Kidney capillary endothelial cell (primary cell): ENCODE data around the gene KCNMB2.

ENCODE experiments used
- DNase-seq: peaks from one replicate; pipeline ENCODE4 v3.0.0-alpha.2; 2018; ENCODE audit warnings: low spot score

The KCNMB2 gene

DNA sequence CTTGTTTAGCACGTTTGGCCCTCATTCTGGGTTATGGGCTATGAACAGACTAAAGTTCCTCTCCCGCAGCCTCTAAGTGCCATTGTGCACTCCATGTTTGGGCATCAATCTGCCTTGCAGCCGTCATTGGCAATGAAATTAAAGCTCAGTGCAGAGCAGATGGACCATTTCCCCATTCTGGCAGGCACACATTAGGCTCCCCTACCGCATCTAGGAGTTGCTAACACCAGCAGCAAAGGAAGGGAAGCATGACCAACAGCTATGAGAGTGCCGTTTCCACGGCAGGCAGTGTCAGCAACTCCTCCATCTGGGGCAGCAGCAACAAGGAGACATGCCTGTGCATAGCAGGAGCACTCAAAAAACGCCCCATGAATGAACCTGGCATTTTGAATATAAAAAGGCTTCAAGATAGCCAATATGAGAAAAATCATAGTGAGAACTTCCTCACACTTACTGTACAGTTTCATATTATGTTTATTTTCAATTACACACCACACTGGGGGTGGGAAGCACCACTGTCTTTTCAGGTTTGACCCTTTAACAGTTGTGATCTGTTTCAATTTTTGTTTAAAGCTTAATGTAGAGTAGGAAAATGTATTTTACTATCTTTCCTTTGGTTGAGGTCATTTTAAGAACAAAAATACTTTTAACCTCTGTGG, 218.7 kb downstream of the KCNMB2 start:
- DNase-seq, result no peak

DNA sequence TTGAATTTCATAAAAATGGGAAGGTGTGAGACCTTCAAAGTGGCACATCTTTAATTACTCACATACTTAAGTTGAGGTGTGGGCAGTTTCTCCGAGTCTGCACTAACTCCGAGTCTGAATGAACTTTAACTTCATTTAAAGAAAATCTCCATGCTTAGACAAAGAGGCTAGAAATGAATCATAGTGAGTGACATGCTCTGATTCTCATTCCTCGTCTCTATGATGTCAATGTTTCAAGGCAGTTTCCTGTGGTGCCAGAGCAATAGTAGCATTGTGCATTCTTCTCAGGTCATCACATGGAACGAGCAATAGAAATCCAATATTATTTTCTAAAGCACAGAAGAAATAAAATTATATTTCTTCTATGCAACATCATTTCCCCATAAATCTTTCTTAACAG, 224.8 kb downstream of the KCNMB2 start:
- DNase-seq, result peak; percentile 54

DNA sequence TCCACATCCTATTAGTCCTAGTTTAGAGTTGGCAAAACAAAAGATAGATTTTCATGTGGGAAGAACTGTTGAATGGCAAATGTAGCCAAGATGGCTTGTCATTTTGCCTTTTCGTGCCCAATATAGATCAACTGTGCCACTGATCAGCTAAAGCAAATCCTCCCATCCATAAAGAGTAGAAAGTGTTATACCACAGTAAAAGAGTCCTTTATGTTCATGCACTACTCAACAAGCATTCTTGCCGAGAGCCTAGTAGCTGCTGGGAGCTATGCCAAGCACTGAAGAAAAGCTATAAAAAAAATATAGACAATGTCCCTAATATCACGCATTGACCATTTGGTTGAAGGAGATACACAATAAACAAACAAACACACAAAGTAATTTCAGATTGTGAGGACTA, 225.2 kb downstream of the KCNMB2 start:
- no peak for DNase-seq

DNA sequence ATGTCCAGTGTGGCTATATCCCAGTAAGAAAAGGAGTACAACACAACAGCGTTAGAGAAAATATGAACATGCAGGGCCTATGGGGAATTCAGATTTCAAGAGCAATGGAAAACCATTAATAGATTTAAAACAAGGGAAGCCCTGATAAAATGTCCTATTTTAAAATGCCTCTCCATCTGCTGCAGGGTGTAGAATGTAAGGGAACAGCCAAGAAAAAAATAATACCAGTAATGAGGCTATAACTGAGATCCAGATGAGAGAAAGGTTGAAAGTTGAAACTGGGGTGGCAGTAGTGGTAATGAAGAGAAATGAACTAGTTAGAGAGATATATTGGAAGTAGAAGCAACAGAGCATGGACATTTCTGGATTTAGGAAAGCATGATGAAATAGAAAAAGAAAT, 226.1 kb downstream of the KCNMB2 start:
- no peak for DNase-seq

DNA sequence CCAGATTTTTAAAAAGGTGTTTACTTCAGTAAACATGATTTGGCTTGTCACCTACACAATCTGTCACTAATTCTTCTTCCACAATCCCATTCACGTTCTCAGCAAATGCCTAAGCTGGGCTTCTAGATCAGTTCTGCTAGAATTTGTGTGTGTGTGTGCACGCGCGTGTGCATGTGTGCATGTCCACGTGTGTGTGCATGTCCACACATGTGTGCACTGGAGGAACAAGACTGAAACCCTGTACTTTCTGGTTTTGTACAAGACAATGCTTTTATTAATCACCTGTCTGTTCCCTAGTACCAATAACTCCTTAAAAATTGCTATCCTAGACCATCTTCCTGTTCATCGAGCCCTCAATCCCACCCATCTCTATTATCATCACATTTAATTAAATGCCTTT, 229.2 kb downstream of the KCNMB2 start:
- DNase-seq, result no peak

DNA sequence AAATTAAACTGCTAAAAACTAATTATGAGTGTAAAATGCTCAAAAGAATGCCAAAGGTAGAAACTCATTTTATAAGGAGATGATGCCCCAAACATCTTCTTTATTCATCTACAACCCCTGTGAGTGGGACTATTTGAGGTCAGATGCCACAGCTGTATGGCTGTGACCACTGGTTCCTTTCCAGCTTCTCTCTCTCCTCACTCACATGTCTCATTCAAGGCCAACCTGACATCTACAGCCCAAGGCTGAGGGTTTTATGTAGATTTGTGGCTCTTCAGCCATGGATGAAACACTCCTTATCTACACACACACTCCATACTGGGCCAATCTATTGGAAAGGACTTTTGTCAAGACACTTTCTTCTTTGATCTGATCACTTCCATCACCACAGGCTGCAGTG, 231.3 kb downstream of the KCNMB2 start:
- DNase-seq, result no peak

DNA sequence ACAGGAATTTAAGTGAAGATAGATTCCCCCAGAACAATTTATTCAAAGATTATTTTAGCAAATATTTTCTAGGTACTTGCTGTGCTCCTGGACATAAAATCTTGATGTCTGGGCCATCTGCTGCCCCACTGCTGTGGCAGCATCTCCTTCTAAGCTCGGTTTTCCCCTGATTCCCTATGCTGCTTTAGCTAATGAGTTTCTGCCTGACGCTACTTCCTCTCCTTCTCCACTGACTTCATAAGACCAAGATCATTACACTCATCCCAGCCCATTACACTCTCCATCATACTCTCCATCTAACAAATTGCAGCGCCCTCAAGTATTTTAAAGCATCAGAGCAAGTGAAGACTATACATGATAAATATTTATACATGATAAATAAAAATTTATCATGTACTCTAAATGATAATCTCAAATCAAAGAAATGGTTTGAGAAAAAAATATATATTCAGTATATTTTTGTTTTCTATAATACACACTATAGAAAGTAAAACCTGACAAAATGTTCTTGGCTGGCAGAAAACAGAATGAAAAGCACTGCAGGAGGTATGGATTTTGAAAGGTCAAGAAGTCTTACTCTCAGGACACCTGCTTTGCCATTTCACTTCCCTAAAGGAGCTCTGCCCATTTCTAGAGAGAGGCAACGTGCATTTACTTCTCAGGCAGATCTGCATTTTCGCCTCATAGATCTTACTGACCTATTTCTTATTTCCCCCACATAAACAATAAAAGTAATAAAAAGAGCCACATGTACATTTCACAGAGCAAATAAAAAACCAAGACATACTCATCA, 232.0 kb downstream of the KCNMB2 start:
- no peak for DNase-seq

DNA sequence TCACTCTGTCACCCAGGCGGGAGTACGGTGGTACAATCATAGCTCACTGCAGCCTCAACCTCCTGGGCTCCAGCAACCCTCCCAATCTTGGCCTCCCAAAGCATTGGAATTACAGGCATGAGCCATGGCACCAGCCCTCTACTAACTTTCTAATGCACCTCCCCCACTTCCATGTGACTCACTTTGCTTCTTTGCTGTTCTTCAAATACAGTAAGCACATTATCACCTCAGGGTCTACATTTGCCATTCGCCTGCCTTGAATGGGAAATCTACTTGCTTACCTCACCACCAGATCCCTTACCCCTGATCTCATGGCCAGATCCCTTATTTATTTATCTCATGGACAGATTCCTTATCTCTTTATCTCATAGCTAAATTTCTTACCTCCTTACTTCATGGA, 235.3 kb downstream of the KCNMB2 start:
- no peak for DNase-seq

DNA sequence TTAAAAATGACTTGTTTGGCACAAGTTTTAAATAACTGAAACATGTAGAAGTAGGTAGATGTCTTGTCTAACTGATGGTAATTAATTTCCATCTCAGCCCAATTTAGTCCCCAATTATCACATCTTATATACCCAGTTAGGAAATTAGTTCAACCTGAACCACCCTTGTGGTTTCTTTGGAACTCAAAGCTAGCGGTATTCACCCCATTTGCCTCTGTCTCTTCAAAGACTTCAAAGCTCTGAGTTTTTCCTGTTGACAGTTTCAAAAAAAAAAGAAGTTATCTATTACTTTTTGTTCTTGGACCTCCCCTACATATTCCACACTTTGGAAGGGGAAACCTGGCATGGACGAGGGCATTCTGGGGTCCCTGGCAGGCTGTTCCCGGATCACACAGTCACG, 236.5 kb downstream of the KCNMB2 start:
- DNase-seq, result no peak

DNA sequence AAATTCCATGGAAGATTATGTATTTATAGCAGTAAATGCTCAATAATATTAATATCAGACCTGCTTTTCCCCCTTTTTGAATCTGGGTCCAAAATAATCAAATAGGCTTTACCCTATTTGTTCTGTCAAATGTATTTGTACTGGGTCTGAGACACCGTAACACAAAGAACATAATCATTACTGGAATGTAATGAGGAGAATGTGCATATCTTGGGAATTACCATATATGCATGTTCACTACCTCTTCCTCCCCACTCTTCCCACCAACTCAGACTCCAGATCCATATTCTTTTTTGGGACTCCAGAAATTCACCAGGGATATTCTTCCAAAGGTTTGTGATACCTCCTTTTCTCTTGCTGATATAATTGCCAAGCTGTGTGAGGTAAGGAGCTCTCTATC, 237.1 kb downstream of the KCNMB2 start:
- DNase-seq, result no peak

DNA sequence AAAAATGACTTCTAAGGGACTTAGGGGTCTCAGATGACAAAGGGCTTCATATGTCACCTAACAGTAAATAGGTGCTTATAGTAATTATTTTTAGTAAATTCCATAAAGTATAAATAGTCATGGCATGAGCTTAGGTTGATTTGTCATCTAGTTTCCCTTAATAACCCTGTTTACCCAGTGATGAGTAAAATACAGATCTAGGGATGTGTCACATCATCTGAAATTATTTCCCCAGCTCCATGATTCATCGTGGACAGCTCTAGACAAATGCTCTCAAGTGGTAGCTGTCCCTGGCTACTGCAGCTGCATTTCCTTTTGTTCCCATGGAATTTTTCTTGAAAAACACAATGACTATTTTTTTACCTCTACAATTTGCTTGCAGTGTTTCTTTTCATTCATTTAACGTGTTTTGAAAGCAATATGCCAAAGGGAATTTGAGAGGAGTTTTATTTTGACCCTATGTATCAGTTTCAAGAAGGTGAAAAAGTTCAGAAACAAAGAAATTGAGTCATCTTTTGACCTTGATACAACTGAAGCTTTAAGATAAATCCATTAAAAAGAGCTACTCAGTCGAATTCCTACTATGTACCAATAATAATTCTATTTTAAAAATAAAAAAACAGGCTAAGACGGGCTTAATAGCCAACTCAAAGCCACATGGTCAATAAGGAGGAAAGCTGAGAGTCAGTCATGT, 241.6 kb downstream of the KCNMB2 start:
- DNase-seq, result peak; percentile 87

DNA sequence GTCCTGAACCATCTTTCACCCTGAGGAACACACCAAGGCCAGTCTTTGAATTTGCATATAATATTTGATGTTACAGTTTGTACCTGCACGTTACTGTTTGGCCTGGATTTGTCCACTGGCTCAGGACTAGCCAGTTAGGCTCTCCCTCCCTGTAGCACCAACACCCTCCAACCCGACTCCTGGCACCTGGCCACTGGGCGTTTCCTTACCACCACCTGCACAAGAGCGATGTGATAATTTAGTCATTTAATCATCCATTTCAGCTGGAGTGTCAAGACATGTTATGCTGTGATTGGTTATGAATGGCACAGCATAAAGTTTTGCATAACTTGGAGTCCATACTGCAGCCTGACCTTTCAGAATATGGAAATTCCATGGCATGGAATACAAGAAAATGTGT, 242.4 kb downstream of the KCNMB2 start:
- no peak for DNase-seq

DNA sequence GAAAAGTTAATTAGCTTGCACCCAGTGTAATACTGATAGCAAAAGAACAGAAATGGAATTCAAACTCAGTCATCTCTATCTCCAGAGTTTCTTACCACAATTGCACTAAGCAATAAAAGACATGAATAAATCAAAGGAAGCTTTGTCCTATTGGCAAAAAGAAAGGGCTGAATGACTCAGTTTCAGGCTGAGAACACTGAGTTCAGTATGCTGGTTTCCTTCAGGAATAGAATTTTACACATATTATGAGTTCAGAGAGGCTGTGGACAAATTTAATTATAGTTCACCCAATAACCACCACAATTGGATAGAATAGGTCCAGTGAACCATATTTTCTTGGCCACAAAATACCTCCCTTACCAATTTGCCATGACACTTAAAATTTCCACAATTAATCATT, 249.7 kb downstream of the KCNMB2 start:
- DNase-seq, result no peak

DNA sequence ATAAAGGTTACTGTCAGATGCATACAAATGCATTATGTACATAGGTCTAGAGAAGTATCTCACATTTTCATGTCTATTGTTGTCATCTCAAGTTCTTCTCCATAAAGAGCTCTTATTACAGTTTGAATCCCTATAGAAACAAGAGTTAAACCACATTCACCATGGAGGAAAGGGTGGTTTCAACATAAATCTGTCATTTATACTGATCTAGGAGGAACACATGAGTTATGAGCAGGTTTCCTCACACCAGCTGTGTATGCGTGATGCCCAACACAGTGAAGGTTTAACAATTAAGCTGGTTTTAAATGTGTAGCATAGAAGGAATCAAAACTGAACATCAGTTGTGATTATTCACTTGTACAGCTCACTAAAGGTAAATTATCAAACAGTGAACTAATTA, 251.7 kb downstream of the KCNMB2 start:
- DNase-seq, result no peak

DNA sequence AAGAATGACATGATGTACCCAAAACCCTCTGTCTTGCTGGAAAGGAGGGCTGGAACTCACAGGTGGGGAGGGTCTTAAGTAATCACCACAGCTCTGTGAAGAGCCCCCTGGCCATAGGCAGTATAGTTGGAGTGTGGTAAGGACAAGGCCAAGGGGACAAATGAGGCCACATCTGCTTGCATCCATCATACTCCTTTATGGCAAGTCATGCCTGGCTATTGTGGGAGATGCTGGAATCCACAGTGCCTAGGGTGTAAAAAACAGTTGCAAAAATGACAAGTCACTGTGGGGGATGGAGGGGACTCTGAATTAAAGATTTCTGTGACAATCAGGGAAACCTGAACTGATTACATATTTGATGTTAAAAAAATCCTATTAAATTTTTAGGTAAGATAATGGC, 258.5 kb downstream of the KCNMB2 start:
- DNase-seq, result no peak

DNA sequence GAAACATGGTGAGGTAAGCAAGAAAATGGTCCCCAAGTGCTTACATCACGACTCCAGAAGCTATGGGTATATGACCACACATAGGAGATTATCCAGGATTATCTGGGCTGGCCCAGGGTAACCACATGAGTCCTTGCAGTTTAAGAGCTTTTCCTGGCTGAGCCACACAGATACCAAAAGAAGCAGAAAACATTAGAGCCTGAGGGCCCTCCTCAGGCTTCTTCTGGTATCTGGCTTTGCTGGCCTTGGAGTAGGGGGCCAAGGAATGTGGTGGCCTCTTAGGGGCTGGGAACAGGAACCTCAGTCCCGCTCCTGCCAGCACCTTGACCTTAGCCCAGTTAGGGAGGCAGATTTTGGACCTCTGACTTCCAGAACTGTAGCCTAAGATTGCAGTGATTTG, 259.1 kb downstream of the KCNMB2 start:
- DNase-seq, result no peak

DNA sequence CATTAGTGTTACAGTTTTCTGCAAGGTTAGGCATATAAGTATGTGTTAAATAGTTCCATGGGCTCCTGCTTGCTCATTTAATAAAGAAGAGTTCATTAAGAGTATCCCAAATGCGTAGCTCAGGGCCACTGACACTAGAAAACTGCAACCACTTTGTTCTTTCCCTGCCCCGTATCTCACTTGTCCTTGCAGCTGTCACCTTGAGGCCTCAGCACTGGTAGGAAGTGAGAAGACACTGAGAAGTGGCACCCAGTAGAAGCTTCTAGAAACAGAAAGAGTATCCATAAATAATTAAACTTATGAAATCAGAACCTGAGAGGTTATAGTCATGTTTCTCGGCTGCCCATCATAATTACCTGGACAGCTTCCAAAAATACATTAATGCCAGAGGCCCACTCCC, 266.0 kb downstream of the KCNMB2 start:
- DNase-seq, result no peak

DNA sequence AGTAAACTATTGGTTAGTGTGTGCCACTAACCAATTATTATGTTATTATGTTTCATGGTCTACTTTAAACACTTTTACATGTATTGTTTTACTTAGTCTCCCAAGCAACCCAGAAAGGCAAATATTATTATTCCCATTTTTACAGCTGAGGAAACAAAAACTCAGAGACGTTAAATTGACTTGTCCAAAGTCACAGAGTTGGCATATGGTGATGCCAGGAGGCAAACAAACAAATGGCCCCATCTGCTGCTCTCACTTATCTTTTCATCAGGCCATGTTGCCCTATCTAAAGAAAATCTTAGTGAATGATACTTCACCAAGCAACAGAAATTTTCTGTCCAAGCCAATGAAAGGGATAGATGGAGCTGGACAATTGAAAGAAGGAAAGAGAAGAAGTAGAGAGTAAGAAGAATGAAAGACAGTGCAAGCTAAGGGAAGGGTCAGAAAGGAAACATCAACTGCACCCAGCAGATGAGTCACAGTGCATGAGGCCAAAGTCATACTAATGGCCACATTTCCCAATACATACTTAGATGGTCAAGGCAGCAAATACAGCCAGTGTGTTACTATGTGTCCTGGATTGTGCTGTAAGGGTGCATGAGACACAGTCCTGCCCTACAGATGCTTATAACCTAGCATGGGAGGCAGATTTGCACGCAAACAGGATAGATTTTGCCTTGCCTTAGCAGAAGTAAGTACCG, 266.9 kb downstream of the KCNMB2 start:
- no peak for DNase-seq

DNA sequence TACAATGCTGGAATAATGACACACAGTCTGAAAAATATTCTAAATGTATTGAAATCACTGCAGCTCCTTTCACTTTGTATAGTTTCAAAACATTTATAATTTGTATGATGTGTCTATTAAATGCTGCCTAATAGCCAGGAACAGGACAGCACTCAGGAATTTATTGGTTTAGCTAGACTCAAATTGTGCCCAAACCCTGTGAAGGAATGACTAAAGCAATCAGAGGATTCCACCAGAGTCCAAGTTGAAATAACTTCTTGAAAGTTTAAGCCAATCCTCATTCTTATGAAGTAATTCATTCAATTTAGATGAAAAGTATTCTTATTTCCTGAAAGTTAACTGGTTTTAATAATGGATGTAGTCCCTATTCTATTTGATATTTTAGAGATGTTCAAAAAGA, 268.4 kb downstream of the KCNMB2 start:
- no peak for DNase-seq

DNA sequence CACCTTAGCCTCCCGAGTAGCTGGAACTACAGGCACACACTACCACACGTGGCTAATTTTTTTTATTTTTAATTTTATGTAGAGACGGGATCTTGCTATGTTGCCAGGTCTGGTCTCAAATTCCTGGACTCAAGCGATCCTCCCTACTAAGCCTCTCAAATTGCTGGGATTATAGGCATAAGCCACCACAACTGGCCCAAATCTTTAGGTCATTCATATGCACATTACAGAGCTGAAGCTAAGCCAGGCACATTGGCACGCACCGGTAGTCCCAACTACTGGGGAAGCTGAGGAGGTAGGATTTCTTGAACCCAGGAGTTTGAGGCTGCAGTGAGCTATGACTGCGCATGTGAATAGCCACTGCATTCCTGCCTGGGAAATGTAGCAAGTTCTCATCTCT, 269.5 kb downstream of the KCNMB2 start:
- no peak for DNase-seq

DNA sequence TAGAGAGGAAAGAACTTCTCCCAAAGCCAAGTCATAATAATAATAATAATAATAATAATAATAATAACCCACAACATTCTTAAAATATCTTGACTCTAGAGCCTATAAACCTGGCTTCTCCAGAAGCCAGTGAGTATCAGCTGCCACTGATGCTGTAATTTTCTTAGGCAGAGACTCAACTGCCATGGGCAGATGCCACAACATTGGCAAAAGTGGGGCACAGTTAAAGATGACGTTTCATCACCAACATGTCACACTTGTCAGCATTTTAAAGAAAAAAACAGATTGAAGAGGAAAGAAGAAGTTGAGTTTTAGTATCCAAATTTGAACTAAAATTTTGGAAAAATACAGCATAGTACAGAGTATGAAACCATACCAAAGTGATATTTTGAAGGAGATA, 270.4 kb downstream of the KCNMB2 start:
- DNase-seq, result no peak

DNA sequence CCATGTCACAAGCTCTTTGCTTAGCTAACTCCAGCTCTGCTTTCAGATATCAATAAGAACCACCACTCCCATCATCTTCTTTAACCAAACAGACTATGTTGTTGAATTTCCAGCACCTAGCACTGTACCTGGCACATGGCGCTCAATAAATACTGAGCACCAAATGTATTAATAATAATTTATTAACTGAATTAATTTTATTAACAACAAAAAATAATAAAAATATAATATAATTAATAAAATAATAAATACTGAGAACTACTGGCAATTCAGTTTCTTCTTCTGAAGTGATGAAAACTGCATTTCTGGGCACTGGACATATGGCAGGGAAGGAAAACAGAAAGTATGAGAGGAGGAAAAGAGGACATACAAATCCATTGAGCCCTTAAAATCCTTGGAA, 271.5 kb downstream of the KCNMB2 start:
- DNase-seq, result no peak

DNA sequence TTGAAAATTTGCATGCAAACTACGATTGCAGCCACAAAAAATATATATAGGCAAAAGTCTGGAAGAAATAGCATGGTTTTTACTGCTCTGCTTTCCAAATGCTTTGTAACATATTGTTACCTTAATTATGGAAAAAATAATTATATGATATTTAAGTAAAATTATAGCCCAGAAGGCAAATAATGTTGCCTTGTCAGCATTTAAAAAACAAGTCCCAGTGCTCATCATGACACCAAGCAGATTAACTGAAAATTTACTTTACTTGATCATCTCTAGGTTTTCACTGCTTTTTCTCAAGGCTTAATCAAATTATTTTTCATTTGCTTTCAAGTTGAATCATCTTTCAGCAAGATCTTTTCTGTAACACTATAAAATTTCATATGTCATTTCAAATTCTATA, 272.5 kb downstream of the KCNMB2 start:
- DNase-seq, result no peak
